Measurements from ENCODE around the gene PEDS1. TPM values are rescaled to one million over a fixed set of nuclear protein-coding genes. Genes with fewer than 3 reads are reported as not detected.
A peak's percentile ranks its signal among the peaks of the same experiment; 100 is the strongest.

The PEDS1 gene
- total and polyA plus RNA-seq, 3 experiments from 2014 or later = 20.2 to 26.9 (median 23.6) TPM

GRCh38 chr20:50133474-50134217 lies 19.9 kb downstream of the PEDS1 start:
- ChIA-PET CTCF (interaction anchor here (1.3 kb wide), 1 partner anchor 45 kb away, joined by 3 read pairs; no protein-coding TSS in a partner anchor), POLR2A (no interaction called here)
- H3K36me3 Mint-ChIP-seq = peaks cover 5 to 79% (median 10%) of the 10 kb centered on the region in 3 donors
- no peaks in the 10 kb centered on the region for H3K9me3 ChIP-seq (ENCODE audit: low read length)
- no peaks in the 10 kb centered on the region for H3K4me1 ChIP-seq (ENCODE audit: insufficient read depth, low read length)
- no peaks in the 10 kb centered on the region for H3K27me3 Mint-ChIP-seq
- H3K4me1 Mint-ChIP-seq = peaks cover 7 to 21% (median 16%) of the 10 kb centered on the region in 3 donors
- H3K27ac Mint-ChIP-seq = peak overlapping the region in 4 of 8 donors; percentile 33 to 50 (median 42)
- no peaks in the 10 kb centered on the region for H3K9me3 Mint-ChIP-seq
- no peak for DNase-seq
- no peaks in the 10 kb centered on the region for H3K27me3 ChIP-seq (ENCODE audit: insufficient read depth, low read length, poor library complexity, severe bottlenecking)
- H3K4me3 Mint-ChIP-seq = no peak overlapping the region
- H3K27ac ChIP-seq (ENCODE audit: low read depth, low read length) = no peak overlapping the region
- H3K36me3 ChIP-seq (ENCODE audit: insufficient read depth, low read length) = peaks cover 18% of the 10 kb centered on the region
- no peak overlapping the region for H3K4me3 ChIP-seq (ENCODE audit: low read length)

- no peak overlapping the region for H3K27ac ChIP-seq (ENCODE audit: low read depth, low read length)
- peaks cover 23% of the 10 kb centered on the region for H3K36me3 ChIP-seq (ENCODE audit: insufficient read depth, low read length)
- H3K4me1 Mint-ChIP-seq = peaks cover 7 to 17% (median 16%) of the 10 kb centered on the region in 3 donors
- no peak for DNase-seq
- H3K27ac Mint-ChIP-seq = no peak overlapping the region
- ChIA-PET POLR2A (no interaction called here), CTCF (interaction anchor here (1.2 kb wide), 1 partner anchor 13 kb away, joined by 3 read pairs; no protein-coding TSS in a partner anchor)
- H3K9me3 Mint-ChIP-seq = no peaks in the 10 kb centered on the region
- no peak overlapping the region for H3K4me3 Mint-ChIP-seq
- no peak overlapping the region for H3K4me3 ChIP-seq (ENCODE audit: low read length)
- no peaks in the 10 kb centered on the region for H3K27me3 ChIP-seq (ENCODE audit: insufficient read depth, low read length, poor library complexity, severe bottlenecking)
- H3K27me3 Mint-ChIP-seq = no peaks in the 10 kb centered on the region
- H3K36me3 Mint-ChIP-seq = peaks cover 5 to 82% (median 13%) of the 10 kb centered on the region in 3 donors
- H3K9me3 ChIP-seq (ENCODE audit: low read length) = no peaks in the 10 kb centered on the region
- no peaks in the 10 kb centered on the region for H3K4me1 ChIP-seq (ENCODE audit: insufficient read depth, low read length)
These were observed 20.5 kb downstream of the PEDS1 start for GRCh38 chr20:50133041-50133440.

GRCh38 chr20:50130995-50131394 lies 22.5 kb downstream of the PEDS1 start:
- Histone ChIP-seq H3K9me3 (ENCODE audit: low read length) (no peaks in the 10 kb centered on the region), H3K4me1 (ENCODE audit: insufficient read depth, low read length) (no peaks in the 10 kb centered on the region), H3K4me3 (ENCODE audit: low read length) (no peak overlapping the region), H3K27me3 (ENCODE audit: insufficient read depth, low read length, poor library complexity, severe bottlenecking) (no peaks in the 10 kb centered on the region), H3K36me3 (ENCODE audit: insufficient read depth, low read length) (peaks cover 35% of the 10 kb centered on the region), H3K27ac (ENCODE audit: low read depth, low read length) (no peak overlapping the region)
- CTCF ChIA-PET = interaction anchor here (1.1 kb wide), 1 partner anchor 9 kb away, joined by 4 read pairs; no protein-coding TSS in a partner anchor
- H3K27ac Mint-ChIP-seq = peak overlapping the region in 2 of 8 donors; percentile 8 to 29
- no peak for DNase-seq
- no peaks in the 10 kb centered on the region for H3K27me3 Mint-ChIP-seq
- peaks cover 6 to 86% (median 16%) of the 10 kb centered on the region in 3 donors for H3K36me3 Mint-ChIP-seq
- peaks cover 2 to 14% (median 5%) of the 10 kb centered on the region in 3 donors for H3K4me1 Mint-ChIP-seq
- no peaks in the 10 kb centered on the region for H3K9me3 Mint-ChIP-seq
- no peak overlapping the region for H3K4me3 Mint-ChIP-seq
- POLR2A ChIA-PET = interaction anchor here (0.7 kb wide), 1 partner anchor 18 kb away, joined by 3 read pairs; no protein-coding TSS in a partner anchor

- DNase-seq = no peak
- Mint-ChIP-seq H3K4me3 (no peak overlapping the region), H3K4me1 (peaks cover 0 to 9% (median 5%) of the 10 kb centered on the region in 3 donors), H3K27me3 (no peaks in the 10 kb centered on the region), H3K27ac (peak overlapping the region in 3 of 8 donors; percentile 12 to 55 (median 29)), H3K9me3 (no peaks in the 10 kb centered on the region), H3K36me3 (peaks cover 8 to 86% (median 18%) of the 10 kb centered on the region in 3 donors)
- Histone ChIP-seq H3K4me1 (ENCODE audit: insufficient read depth, low read length) (no peaks in the 10 kb centered on the region), H3K9me3 (ENCODE audit: low read length) (no peaks in the 10 kb centered on the region), H3K4me3 (ENCODE audit: low read length) (no peak overlapping the region), H3K27me3 (ENCODE audit: insufficient read depth, low read length, poor library complexity, severe bottlenecking) (no peaks in the 10 kb centered on the region), H3K27ac (ENCODE audit: low read depth, low read length) (no peak overlapping the region), H3K36me3 (ENCODE audit: insufficient read depth, low read length) (peaks cover 35% of the 10 kb centered on the region)
- POLR2A ChIA-PET = no interaction called here
- CTCF ChIA-PET = no interaction called here
These were observed 23.2 kb downstream of the PEDS1 start for GRCh38 chr20:50130356-50130723.

GRCh38 chr20:50129662-50130355 lies 23.7 kb downstream of the PEDS1 start:
- H3K4me3 Mint-ChIP-seq = no peak overlapping the region
- no peak overlapping the region for H3K27ac ChIP-seq (ENCODE audit: low read depth, low read length)
- no peaks in the 10 kb centered on the region for H3K4me1 ChIP-seq (ENCODE audit: insufficient read depth, low read length)
- DNase-seq = no peak
- H3K36me3 ChIP-seq (ENCODE audit: insufficient read depth, low read length) = peaks cover 35% of the 10 kb centered on the region
- no peaks in the 10 kb centered on the region for H3K9me3 Mint-ChIP-seq
- peak overlapping the region in 1 of 8 donors; percentile 57 for H3K27ac Mint-ChIP-seq
- H3K9me3 ChIP-seq (ENCODE audit: low read length) = no peaks in the 10 kb centered on the region
- POLR2A ChIA-PET = no interaction called here
- peaks cover 0 to 9% (median 5%) of the 10 kb centered on the region in 3 donors for H3K4me1 Mint-ChIP-seq
- H3K27me3 Mint-ChIP-seq = no peaks in the 10 kb centered on the region
- H3K4me3 ChIP-seq (ENCODE audit: low read length) = no peak overlapping the region
- CTCF ChIA-PET = interaction anchor here (0.8 to 1.6 kb wide), 2 partner anchors 40 to 334 kb away, joined by 3 to 6 read pairs; no protein-coding TSS in a partner anchor
- peaks cover 8 to 90% (median 21%) of the 10 kb centered on the region in 3 donors for H3K36me3 Mint-ChIP-seq
- no peaks in the 10 kb centered on the region for H3K27me3 ChIP-seq (ENCODE audit: insufficient read depth, low read length, poor library complexity, severe bottlenecking)

GRCh38 chr20:50128520-50128905 lies 25.0 kb downstream of the PEDS1 start:
- POLR2A ChIA-PET = no interaction called here
- H3K27ac Mint-ChIP-seq = no peak overlapping the region
- peaks cover 39% of the 10 kb centered on the region for H3K36me3 ChIP-seq (ENCODE audit: insufficient read depth, low read length)

GRCh38 chr20:50127587-50128519 lies 25.7 kb downstream of the PEDS1 start:
- Mint-ChIP-seq H3K27ac (peak overlapping the region in 3 of 8 donors; percentile 19 to 78 (median 36)), H3K27me3 (no peaks in the 10 kb centered on the region), H3K9me3 (no peaks in the 10 kb centered on the region), H3K36me3 (peaks cover 8 to 93% (median 27%) of the 10 kb centered on the region in 3 donors), H3K4me3 (no peak overlapping the region), H3K4me1 (peaks cover 0 to 9% (median 5%) of the 10 kb centered on the region in 3 donors)
- no peak for DNase-seq
- POLR2A ChIA-PET = no interaction called here
- Histone ChIP-seq H3K27me3 (ENCODE audit: insufficient read depth, low read length, poor library complexity, severe bottlenecking) (no peaks in the 10 kb centered on the region), H3K27ac (ENCODE audit: low read depth, low read length) (no peak overlapping the region), H3K4me1 (ENCODE audit: insufficient read depth, low read length) (no peaks in the 10 kb centered on the region), H3K36me3 (ENCODE audit: insufficient read depth, low read length) (peaks cover 40% of the 10 kb centered on the region), H3K9me3 (ENCODE audit: low read length) (no peaks in the 10 kb centered on the region), H3K4me3 (ENCODE audit: low read length) (no peak overlapping the region)
- CTCF ChIA-PET = interaction anchor here (1.6 kb wide), 1 partner anchor 42 kb away, joined by 6 read pairs; no protein-coding TSS in a partner anchor

More at GRCh38 chr20:50128520-50128905, 25.0 kb downstream of the PEDS1 start:
- no peak for DNase-seq
- Histone ChIP-seq H3K4me1 (ENCODE audit: insufficient read depth, low read length) (no peaks in the 10 kb centered on the region), H3K9me3 (ENCODE audit: low read length) (no peaks in the 10 kb centered on the region), H3K4me3 (ENCODE audit: low read length) (no peak overlapping the region), H3K27ac (ENCODE audit: low read depth, low read length) (no peak overlapping the region), H3K27me3 (ENCODE audit: insufficient read depth, low read length, poor library complexity, severe bottlenecking) (no peaks in the 10 kb centered on the region)
- H3K9me3 Mint-ChIP-seq = no peaks in the 10 kb centered on the region
- peaks cover 8 to 92% (median 24%) of the 10 kb centered on the region in 3 donors for H3K36me3 Mint-ChIP-seq
- H3K4me1 Mint-ChIP-seq = peaks cover 0 to 9% (median 5%) of the 10 kb centered on the region in 3 donors
- CTCF ChIA-PET = interaction anchor here (1.6 kb wide), 1 partner anchor 41 kb away, joined by 6 read pairs; no protein-coding TSS in a partner anchor
- no peak overlapping the region for H3K4me3 Mint-ChIP-seq
- no peaks in the 10 kb centered on the region for H3K27me3 Mint-ChIP-seq

Data from CD8-positive, alpha-beta memory T cell (primary cell).